Osteocyte (in vitro differentiated cells): ENCODE results near the gene THSD4. TPM values are rescaled to one million over a fixed set of nuclear protein-coding genes. Genes with fewer than 3 reads are reported as not detected.

Experiments
- DNase-seq: peaks from one replicate; pipeline ENCODE4 v3.0.0; 2021; ENCODE audit warnings: mixed read lengths; ENCODE audit not compliant: unreplicated experiment; ENCODE audit errors: extremely low spot score
- H3K27ac Mint-ChIP-seq: one replicate; pipeline ENCODE4 v1.8.0; 2021; ENCODE audit warnings: mild to moderate bottlenecking, mixed read lengths; ENCODE audit not compliant: unreplicated experiment
- H3K27me3 Mint-ChIP-seq: one replicate; pipeline ENCODE4 v1.8.0; 2021; ENCODE audit warnings: mixed read lengths; ENCODE audit not compliant: unreplicated experiment
- H3K36me3 Mint-ChIP-seq: one replicate; pipeline ENCODE4 v1.8.0; 2021; ENCODE audit warnings: mixed read lengths; ENCODE audit not compliant: unreplicated experiment
- H3K4me1 Mint-ChIP-seq: one replicate; pipeline ENCODE4 v1.8.0; 2021; ENCODE audit warnings: mixed read lengths; ENCODE audit not compliant: unreplicated experiment
- H3K4me3 Mint-ChIP-seq: one replicate; pipeline ENCODE4 v1.8.0; 2021; ENCODE audit warnings: mild to moderate bottlenecking, moderate library complexity, mixed read lengths; ENCODE audit not compliant: unreplicated experiment
- H3K9me3 Mint-ChIP-seq: one replicate; pipeline ENCODE4 v1.8.0; 2021; ENCODE audit warnings: mixed read lengths; ENCODE audit not compliant: unreplicated experiment
- total RNA-seq: library from RNA; stranded (reverse); gene quantifications from 2 replicates; pipeline ENCODE4 v1.2.1, GENCODE V29; 2021
- TF ChIP-seq, protein P1 (sequence below): fragments of 200-600 bp; sonication (generic); IDR thresholded peaks from 2 replicates; pipeline ENCODE4 v1.5.0; 2021; ENCODE audit warnings: antibody characterized with exemption, mild to moderate bottlenecking, moderate library complexity

Gene THSD4
- total RNA-seq, 1 donor from 2014 or later = 5.7 TPM

DNA sequence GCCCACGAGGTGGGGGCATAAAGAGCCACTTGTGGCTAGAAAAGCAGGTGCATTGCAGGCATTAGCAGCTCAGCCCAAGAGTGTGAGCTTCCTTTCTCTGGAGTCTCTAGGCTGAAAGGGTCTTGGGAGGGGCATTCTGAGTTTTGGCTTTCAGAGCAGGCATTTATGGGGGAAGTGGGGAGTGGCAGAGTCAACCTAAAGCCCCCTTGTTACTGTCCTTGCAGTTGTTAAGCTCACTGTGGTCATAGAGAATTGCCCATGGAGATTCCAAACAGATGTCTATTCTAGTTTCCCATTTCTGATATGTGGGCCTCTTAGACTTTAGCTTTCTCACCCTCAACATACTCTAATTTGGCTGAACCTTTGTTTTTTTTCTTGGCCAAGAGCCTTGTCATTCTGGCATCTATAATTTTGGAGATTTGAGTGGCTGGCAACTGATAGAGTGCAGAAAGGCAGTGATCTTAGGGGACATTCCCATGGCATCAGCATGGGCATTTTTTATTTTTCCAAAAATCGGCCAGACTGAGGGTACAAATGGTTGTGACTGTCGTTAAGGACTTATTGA is 217.9 kb downstream of the THSD4 start:
- DNase-seq = no peak
- H3K36me3 Mint-ChIP-seq = no peaks in the 10 kb centered on the region
- H3K9me3 Mint-ChIP-seq = no peaks in the 10 kb centered on the region
- H3K27ac Mint-ChIP-seq = peak overlapping the region; percentile 69
- no peak overlapping the region for H3K4me3 Mint-ChIP-seq
- no peaks in the 10 kb centered on the region for H3K27me3 Mint-ChIP-seq
- peaks cover 44% of the 10 kb centered on the region for H3K4me1 Mint-ChIP-seq
- TF ChIP-seq, protein P1, sequence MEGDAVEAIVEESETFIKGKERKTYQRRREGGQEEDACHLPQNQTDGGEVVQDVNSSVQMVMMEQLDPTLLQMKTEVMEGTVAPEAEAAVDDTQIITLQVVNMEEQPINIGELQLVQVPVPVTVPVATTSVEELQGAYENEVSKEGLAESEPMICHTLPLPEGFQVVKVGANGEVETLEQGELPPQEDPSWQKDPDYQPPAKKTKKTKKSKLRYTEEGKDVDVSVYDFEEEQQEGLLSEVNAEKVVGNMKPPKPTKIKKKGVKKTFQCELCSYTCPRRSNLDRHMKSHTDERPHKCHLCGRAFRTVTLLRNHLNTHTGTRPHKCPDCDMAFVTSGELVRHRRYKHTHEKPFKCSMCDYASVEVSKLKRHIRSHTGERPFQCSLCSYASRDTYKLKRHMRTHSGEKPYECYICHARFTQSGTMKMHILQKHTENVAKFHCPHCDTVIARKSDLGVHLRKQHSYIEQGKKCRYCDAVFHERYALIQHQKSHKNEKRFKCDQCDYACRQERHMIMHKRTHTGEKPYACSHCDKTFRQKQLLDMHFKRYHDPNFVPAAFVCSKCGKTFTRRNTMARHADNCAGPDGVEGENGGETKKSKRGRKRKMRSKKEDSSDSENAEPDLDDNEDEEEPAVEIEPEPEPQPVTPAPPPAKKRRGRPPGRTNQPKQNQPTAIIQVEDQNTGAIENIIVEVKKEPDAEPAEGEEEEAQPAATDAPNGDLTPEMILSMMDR = no peak

DNA sequence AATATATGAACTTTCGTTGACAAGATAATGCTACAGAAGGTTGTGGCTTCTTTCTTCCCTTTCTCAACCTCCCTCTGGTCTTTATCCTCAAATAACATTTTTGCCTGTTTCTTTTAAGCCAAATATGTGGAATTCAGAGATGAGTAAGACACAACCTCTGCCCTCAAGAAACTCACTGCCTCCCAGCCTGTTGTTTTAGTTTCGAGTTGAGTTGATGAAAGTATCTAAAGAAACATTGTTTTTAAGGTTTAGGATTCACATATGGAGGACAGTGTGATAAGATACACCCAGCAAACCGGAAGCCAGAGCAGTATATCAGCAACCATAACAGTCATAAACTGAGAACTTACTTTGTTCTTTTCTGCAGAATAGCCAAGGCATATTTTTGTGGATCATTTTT is 218.6 kb downstream of the THSD4 start:
- no peaks in the 10 kb centered on the region for H3K27me3 Mint-ChIP-seq
- peak overlapping the region; percentile 69 for H3K27ac Mint-ChIP-seq
- peaks cover 42% of the 10 kb centered on the region for H3K4me1 Mint-ChIP-seq
- H3K36me3 Mint-ChIP-seq = no peaks in the 10 kb centered on the region
- no peak for DNase-seq
- TF ChIP-seq, protein P1 = no peak
- H3K9me3 Mint-ChIP-seq = no peaks in the 10 kb centered on the region
- H3K4me3 Mint-ChIP-seq = no peak overlapping the region

DNA sequence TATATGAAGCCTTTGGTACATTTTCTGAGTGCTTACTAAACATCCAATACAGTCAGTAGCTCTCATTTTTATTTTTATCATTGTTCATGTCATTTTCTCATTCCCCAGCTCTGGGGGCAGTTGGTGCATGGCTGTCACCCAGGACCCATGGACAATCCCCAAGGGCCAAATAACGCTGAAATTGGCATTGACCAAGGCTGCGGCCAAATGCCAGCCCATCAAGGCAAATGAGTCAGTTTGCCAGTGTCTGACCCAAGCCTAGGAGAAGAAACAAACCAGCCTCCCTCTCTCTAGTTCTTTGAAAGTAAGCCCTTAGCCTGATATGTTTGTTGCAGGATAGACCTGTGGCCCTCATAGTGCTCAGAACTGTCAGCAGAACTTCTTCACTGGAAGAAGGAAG is 219.2 kb downstream of the THSD4 start:
- H3K36me3 Mint-ChIP-seq = no peaks in the 10 kb centered on the region
- no peak overlapping the region for H3K4me3 Mint-ChIP-seq
- H3K27ac Mint-ChIP-seq = peak overlapping the region; percentile 69
- no peak for DNase-seq
- peaks cover 43% of the 10 kb centered on the region for H3K4me1 Mint-ChIP-seq
- TF ChIP-seq, protein P1 = no peak
- H3K9me3 Mint-ChIP-seq = no peaks in the 10 kb centered on the region
- no peaks in the 10 kb centered on the region for H3K27me3 Mint-ChIP-seq

DNA sequence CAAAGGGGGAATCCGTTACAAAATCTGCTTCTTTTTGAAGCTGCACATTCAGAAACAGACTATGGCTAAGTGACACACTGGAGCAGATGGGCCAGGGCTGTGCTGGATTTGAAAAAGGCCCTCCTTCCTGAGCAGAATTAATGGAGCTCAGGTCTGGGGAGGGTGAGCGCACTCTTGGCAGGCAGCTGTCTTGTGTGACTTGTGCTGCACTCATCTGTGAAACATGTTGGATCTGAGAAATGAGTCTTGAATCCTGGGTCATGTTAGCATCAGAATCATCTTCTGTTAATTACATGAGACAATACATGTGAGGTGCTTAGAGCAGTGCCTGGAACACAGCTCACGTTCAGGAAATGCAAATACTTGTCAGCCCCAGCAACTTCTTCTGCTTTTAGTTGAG is 219.6 kb downstream of the THSD4 start:
- Mint-ChIP-seq H3K4me3 (no peak overlapping the region), H3K27ac (no peak overlapping the region), H3K27me3 (no peaks in the 10 kb centered on the region), H3K4me1 (peaks cover 40% of the 10 kb centered on the region), H3K36me3 (no peaks in the 10 kb centered on the region), H3K9me3 (no peaks in the 10 kb centered on the region)
- no peak for DNase-seq
- TF ChIP-seq, protein P1 = no peak

DNA sequence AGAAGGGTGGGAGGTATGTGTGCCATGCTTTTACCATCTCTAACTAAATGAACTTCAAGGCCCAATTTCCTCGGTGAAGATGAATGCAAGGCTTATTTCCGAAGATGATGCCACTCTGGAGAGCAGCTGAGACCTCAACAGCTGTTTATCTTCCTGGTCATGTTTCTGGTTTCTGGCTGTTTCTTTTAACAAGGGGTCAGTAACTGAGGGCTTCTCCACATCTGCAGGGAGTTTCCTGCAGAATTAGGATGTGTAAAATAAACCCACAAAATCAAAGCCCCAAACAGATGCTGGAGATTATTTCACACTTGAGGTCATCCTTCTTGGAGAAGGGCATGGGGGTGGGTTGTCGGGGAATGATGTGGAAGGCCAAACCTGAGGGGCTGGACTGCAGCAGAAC is 220.3 kb downstream of the THSD4 start:
- TF ChIP-seq, protein P1 = no peak
- Mint-ChIP-seq H3K36me3 (no peaks in the 10 kb centered on the region), H3K4me3 (no peak overlapping the region), H3K4me1 (peaks cover 40% of the 10 kb centered on the region), H3K27me3 (no peaks in the 10 kb centered on the region), H3K9me3 (no peaks in the 10 kb centered on the region), H3K27ac (no peak overlapping the region)
- no peak for DNase-seq
